ENCODE measurements around the gene RPS16. TPM values are rescaled to one million over a fixed set of nuclear protein-coding genes. Genes with fewer than 3 reads are reported as not detected.

RPS16 gene
- total and polyA plus RNA-seq, 2 of the 13 experiments (the other 11 are each of a cell fraction or from before 2014, with no cell fraction given) = 488 to 2,583 TPM

DNA sequence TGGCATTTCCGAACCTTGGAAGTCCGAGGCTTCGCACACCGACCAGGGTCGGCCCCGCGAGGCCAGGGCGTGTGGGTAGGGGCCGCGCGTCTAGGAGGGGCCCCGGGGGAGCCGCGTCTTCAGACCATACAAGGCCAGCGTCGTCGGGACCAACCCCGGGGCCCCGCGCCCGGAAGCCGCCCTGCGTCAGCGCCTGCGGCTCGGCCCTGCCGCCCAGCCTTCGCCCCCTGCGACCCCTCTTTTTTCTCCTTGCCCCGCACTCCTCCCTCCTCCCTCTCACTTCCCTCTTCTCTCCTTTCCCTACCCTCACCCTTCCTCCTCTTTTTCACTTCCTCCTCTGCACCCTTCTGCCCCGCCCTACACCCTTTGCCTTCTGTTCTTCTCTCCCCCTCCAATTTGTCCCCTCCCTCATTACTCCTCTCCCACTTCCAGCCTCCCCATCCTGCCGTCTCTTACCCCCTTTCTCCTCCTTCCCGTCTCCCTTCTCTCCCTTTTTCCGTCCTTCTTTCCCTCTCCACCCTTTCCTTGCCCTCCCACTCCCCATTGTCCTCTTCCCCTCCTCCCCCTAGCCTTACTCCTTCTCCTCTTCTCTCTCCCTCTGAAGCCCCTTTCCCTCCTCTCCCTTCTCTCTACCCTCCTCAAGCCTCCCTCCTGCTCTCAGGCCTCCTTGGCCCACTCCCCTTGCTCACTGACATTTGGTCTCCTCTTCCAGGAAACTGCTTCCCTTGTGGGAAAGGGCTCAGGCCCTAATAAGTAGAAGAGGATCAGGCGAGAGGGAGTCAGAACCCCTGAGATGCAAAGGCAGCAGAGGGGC lies 25.5 kb downstream of the RPS16 start (continued):
- TF ChIP-seq, protein P1, sequence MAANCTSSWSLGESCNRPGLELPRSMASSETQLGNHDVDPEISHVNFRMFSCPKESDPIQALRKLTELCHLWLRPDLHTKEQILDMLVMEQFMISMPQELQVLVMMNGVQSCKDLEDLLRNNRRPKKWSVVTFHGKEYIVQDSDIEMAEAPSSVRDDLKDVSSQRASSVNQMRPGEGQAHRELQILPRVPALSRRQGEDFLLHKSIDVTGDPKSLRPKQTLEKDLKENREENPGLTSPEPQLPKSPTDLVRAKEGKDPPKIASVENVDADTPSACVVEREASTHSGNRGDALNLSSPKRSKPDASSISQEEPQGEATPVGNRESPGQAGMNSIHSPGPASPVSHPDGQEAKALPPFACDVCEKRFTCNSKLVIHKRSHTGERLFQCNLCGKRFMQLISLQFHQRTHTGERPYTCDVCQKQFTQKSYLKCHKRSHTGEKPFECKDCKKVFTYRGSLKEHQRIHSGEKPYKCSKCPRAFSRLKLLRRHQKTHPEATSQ (CRISPR knock-in tag; IDR thresholded peaks at IDR 0.05; ENCODE audit: borderline replicate concordance) = peak; percentile 11; the same call in 1 of the 2 replicates
- TF ChIP-seq RFX3 (CRISPR knock-in tag; IDR thresholded peaks at IDR 0.05) = no peak
- no peak for TF ChIP-seq KLF9 (CRISPR knock-in tag; IDR thresholded peaks at IDR 0.05; ENCODE audit: low read depth)
- TF ChIP-seq, protein P2, sequence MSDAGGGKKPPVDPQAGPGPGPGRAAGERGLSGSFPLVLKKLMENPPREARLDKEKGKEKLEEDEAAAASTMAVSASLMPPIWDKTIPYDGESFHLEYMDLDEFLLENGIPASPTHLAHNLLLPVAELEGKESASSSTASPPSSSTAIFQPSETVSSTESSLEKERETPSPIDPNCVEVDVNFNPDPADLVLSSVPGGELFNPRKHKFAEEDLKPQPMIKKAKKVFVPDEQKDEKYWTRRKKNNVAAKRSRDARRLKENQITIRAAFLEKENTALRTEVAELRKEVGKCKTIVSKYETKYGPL (CRISPR knock-in tag; IDR thresholded peaks at IDR 0.05) = no peak
- TF ChIP-seq ZNF276 (CRISPR knock-in tag; IDR thresholded peaks at IDR 0.05; ENCODE audit: low read depth) = 0 out of 2 replicates have a peak, but pooled peaks have one; percentile 40
- TF ChIP-seq BRCA1 (CRISPR knock-in tag; IDR thresholded peaks at IDR 0.05) = no peak
- no peak for TF ChIP-seq ZNF354B (CRISPR knock-in tag; IDR thresholded peaks at IDR 0.05)
- no peak for TF ChIP-seq DNMT1 (CRISPR knock-in tag; IDR thresholded peaks at IDR 0.05)
- TF ChIP-seq, protein P3, sequence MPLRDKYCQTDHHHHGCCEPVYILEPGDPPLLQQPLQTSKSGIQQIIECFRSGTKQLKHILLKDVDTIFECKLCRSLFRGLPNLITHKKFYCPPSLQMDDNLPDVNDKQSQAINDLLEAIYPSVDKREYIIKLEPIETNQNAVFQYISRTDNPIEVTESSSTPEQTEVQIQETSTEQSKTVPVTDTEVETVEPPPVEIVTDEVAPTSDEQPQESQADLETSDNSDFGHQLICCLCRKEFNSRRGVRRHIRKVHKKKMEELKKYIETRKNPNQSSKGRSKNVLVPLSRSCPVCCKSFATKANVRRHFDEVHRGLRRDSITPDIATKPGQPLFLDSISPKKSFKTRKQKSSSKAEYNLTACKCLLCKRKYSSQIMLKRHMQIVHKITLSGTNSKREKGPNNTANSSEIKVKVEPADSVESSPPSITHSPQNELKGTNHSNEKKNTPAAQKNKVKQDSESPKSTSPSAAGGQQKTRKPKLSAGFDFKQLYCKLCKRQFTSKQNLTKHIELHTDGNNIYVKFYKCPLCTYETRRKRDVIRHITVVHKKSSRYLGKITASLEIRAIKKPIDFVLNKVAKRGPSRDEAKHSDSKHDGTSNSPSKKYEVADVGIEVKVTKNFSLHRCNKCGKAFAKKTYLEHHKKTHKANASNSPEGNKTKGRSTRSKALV (CRISPR knock-in tag; IDR thresholded peaks at IDR 0.05) = no peak
- no peak for TF ChIP-seq FOSL1 (CRISPR knock-in tag; IDR thresholded peaks at IDR 0.05; ENCODE audit: borderline replicate concordance)
- TF ChIP-seq ZMYM3 (CRISPR knock-in tag; IDR thresholded peaks at IDR 0.05) = no peak
- 0 out of 2 replicates have a peak, but pooled peaks have one; percentile 42 for TF ChIP-seq ZFP37 (CRISPR knock-in tag; IDR thresholded peaks at IDR 0.05; ENCODE audit: borderline replicate concordance)
- TF ChIP-seq MZF1 (CRISPR knock-in tag; IDR thresholded peaks at IDR 0.05; ENCODE audit: borderline replicate concordance) = no peak
- peak; percentile 86 for TF ChIP-seq AGO1 (IDR thresholded peaks at IDR 0.05; ENCODE audit: low read depth, low read length, poor library complexity, severe bottlenecking)
- no peak for TF ChIP-seq NCOA1 (CRISPR knock-in tag; IDR thresholded peaks at IDR 0.05)
- TF ChIP-seq ZNF639 (CRISPR knock-in tag; conservative IDR thresholded peaks at IDR 0.05) = no peak
- no peak for TF ChIP-seq PCBP1 (IDR thresholded peaks at IDR 0.05; ENCODE audit: borderline replicate concordance, low read depth, low read length)
- no peak for TF ChIP-seq CREM (IDR thresholded peaks at IDR 0.05)
- no peak for TF ChIP-seq CREM (CRISPR knock-in tag; IDR thresholded peaks at IDR 0.05)
- TF ChIP-seq PPARG (CRISPR knock-in tag; conservative IDR thresholded peaks at IDR 0.05) = no peak
- TF ChIP-seq ZNF234 (CRISPR knock-in tag; conservative IDR thresholded peaks at IDR 0.05) = no peak
- TF ChIP-seq, protein P4, sequence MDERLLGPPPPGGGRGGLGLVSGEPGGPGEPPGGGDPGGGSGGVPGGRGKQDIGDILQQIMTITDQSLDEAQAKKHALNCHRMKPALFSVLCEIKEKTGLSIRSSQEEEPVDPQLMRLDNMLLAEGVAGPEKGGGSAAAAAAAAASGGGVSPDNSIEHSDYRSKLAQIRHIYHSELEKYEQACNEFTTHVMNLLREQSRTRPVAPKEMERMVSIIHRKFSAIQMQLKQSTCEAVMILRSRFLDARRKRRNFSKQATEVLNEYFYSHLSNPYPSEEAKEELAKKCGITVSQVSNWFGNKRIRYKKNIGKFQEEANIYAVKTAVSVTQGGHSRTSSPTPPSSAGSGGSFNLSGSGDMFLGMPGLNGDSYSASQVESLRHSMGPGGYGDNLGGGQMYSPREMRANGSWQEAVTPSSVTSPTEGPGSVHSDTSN (CRISPR knock-in tag; IDR thresholded peaks at IDR 0.05) = no peak

All from HepG2 (cell line).